ENCODE results near the gene ATG9B.
A peak's percentile ranks its signal among the peaks of the same experiment; 100 is the strongest.

ATG9B gene

GRCh38 chr7:151024435-151025056 is at the start of gene ATG9B:
ATG9B (minus strand) TSS chr7:151024494; CDS start chr7:151024423, 71 bp downstream.
- no peak for DNase-seq

- no peak for DNase-seq
Measured at GRCh38 chr7:151073990-151074389, 49.7 kb upstream of the ATG9B start.

- DNase-seq, result no peak
Measured at GRCh38 chr7:151071032-151071866, 47.0 kb upstream of the ATG9B start.

- no peak for DNase-seq
Measured at GRCh38 chr7:151070574-151070960, 46.3 kb upstream of the ATG9B start.

GRCh38 chr7:151069841-151070573 is 45.7 kb upstream of the ATG9B start:
- DNase-seq, result no peak

- DNase-seq, result no peak
Measured at GRCh38 chr7:151068069-151068773, 43.9 kb upstream of the ATG9B start.

GRCh38 chr7:151066273-151066974 is 42.1 kb upstream of the ATG9B start:
- no peak for DNase-seq

GRCh38 chr7:151065516-151065915 is 41.2 kb upstream of the ATG9B start:
- no peak for DNase-seq

- DNase-seq, result no peak
Measured at GRCh38 chr7:151064993-151065392, 40.7 kb upstream of the ATG9B start.

GRCh38 chr7:151064454-151064853 is 40.2 kb upstream of the ATG9B start:
- no peak for DNase-seq

- no peak for DNase-seq
Measured at GRCh38 chr7:151063212-151063561, 38.9 kb upstream of the ATG9B start.

- no peak for DNase-seq
Measured at GRCh38 chr7:151062399-151063211, 38.3 kb upstream of the ATG9B start.

- DNase-seq, result no peak
Measured at GRCh38 chr7:151062111-151062398, 37.8 kb upstream of the ATG9B start.

- DNase-seq, result no peak
Measured at GRCh38 chr7:151061213-151062110, 37.2 kb upstream of the ATG9B start.

GRCh38 chr7:151060416-151061212 is 36.3 kb upstream of the ATG9B start:
- peak in 1 of 2 experiments; percentile 34 for DNase-seq

GRCh38 chr7:151060113-151060415 is 35.8 kb upstream of the ATG9B start:
- no peak for DNase-seq

- peak; percentile 73 to 78 for DNase-seq
Measured at GRCh38 chr7:151059367-151060112, 35.2 kb upstream of the ATG9B start, which contains the start of gene SLC4A2. SLC4A2 (plus strand) TSS chr7:151059589; CDS start chr7:151061988, 2,399 bp downstream.

- peak; percentile 28 to 41 for DNase-seq
Measured at GRCh38 chr7:151058781-151059366, 34.6 kb upstream of the ATG9B start.

Measured in activated CD4-positive, alpha-beta T cell treated with anti-CD3 and anti-CD28 coated beads, Interleukin-2, amount 50 U/mL, for 48 hours (primary cell).